Posterior cingulate gyrus (tissue), 11 donors: ENCODE results near the gene GABARAPL2.

Experiments used
- DNase-seq, 10 donors: peaks; one replicate each; pipeline versions ENCODE4 v3.0.0 to v3.0.0-alpha.2; 2020 to 2021; ENCODE audit warnings: mixed read lengths in 3 of 10
- intact Hi-C: fragments of 100-400 bp; cut with DNase I; formaldehyde crosslinking; loops from one replicate; pipeline ENCODE4 v1.15.1; 2023

Gene GABARAPL2

DNA sequence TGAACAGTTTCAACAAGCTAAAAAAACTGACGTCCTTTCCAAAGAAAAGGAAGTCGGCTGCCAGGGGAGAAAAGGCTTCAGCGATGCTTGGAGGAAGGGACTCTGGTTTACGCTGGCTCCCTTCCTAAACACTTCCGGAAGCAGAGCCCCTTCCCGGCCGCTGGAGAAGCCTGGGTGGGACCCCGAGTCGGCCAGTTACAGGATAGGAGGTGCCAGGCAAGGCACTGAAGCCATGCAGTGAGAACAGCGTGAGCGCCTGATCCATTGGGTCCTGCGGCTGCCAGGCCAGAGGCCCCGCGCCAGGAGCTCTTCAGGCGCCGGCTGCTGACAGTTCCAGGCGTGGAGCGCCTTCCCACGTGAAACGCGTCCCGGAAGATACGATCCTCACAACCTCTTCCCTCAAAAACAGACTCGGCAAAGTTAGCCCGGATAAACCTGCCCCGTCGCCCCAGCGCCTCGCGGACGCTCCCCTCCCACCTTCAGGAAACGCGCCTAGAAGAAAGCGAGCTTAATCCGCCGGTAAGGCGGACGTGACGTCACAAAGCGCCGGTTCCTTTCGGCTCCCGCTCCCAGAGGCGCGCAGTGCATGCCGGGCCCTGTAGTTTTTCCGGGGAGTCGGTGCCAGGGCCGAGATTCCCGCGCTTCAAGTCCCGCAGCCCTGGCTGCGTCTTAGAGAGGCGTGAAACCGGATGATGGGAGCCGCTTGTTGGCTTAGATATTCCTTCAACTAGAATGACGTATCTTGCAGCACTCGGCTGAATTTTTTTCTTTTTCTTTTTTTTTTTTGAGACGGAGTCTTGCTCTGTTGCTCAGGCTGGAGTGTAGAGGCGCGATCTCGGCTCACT, 56.8 kb downstream of the GABARAPL2 start, which contains the start of gene ADAT1:
TSS of gene ADAT1 (minus strand) at position 521 of the 845 bp plus-strand sequence. CDS start 2,482 bp downstream, outside the sequence.
- DNase-seq = peak; percentile 95 to 99 (median 98)
- intact Hi-C loops = loop anchor here (1.0 to 10.0 kb wide), 3 partner anchors 24 to 158 kb away; partner anchors contain the start of genes KARS1, TERF2IP, TMEM170A and TMEM231

GRCh38 chr16:75624921-75625334, 58.7 kb downstream of the GABARAPL2 start:
- intact Hi-C loops = loop anchor here (5.0 to 10.0 kb wide), 2 partner anchors 68 to 160 kb away; partner anchors contain the start of genes TMEM170A and TMEM231
- no peak for DNase-seq

DNA sequence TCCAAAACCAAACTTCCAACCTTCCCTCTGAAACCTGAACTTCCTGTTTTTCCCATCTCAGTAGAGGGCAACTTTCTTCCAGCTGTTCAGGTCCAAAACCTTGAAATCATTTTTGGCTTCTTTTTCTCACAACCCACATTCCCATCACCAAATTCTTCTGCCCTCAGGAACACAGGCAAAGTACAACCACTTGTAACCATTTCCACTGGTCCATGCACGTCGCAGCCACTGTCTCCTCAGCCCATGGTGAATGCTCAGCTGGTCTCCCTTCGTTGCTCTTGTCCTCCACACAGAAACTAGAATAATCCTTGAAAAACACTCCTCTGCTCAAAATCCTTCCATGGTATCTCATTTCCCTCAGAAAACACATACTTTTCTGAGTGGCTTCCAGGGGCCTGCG, 60.6 kb downstream of the GABARAPL2 start:
- DNase-seq = no peak
- intact Hi-C loops = loop anchor here (10.0 kb wide), 1 partner anchor 162 kb away; the partner anchor contains the start of gene TMEM170A
